Esophagus muscularis mucosa (tissue), 4 donors: Measurements from ENCODE around the gene OTULINL.

Source experiments
- CTCF ChIP-seq, 3 experiments: fragments of 200-600 bp in 2 of 3; fragments of 450-650 bp in 1 of 3; sonication (generic) in 2 of 3; IDR thresholded peaks; one replicate each; pipeline ENCODE4 v1.5.1; 2017 to 2019; ENCODE audit warnings: antibody characterized with exemption in 3 of 3, mild to moderate bottlenecking in 2 of 3, moderate library complexity in 1 of 3
- EP300 ChIP-seq: sonication (generic); formaldehyde crosslinking; IDR thresholded peaks from one replicate; pipeline ENCODE4 v1.6.1; 2017; ENCODE audit warnings: antibody characterized with exemption
- POLR2A ChIP-seq: fragments of 450-650 bp; IDR thresholded peaks from one replicate; pipeline ENCODE4 v1.6.1; 2017; ENCODE audit warnings: antibody characterized with exemption, moderate library complexity, mild to moderate bottlenecking, low read depth

- TF ChIP-seq CTCF (IDR thresholded peaks at IDR 0.05) (no peak), POLR2A (no peak), EP300 (no peak)
Measured at GRCh38 chr5:14600846-14601245, 19.3 kb downstream of the OTULINL start.
